Measurements from ENCODE around the gene DNMBP.

DNA sequence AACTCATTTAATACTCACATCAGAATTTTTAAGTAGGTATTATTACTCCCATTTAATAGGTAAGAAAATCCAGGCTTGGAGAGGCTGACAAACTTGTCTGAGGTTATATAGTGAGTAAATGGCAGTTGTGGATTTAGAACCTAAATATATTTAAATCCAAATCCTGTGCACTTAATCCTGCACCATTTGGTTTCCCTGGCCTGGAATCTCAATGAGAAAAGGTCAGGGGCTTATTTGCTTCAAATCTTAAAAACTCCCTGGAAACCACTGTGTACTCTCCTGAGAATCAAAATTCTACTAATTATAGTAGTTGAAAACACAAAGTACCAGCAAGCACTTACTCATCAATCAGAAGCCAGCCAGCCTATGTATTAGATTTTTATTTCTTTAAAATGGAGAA, 97.7 kb downstream of the DNMBP start:
- TF ChIP-seq, protein P1, sequence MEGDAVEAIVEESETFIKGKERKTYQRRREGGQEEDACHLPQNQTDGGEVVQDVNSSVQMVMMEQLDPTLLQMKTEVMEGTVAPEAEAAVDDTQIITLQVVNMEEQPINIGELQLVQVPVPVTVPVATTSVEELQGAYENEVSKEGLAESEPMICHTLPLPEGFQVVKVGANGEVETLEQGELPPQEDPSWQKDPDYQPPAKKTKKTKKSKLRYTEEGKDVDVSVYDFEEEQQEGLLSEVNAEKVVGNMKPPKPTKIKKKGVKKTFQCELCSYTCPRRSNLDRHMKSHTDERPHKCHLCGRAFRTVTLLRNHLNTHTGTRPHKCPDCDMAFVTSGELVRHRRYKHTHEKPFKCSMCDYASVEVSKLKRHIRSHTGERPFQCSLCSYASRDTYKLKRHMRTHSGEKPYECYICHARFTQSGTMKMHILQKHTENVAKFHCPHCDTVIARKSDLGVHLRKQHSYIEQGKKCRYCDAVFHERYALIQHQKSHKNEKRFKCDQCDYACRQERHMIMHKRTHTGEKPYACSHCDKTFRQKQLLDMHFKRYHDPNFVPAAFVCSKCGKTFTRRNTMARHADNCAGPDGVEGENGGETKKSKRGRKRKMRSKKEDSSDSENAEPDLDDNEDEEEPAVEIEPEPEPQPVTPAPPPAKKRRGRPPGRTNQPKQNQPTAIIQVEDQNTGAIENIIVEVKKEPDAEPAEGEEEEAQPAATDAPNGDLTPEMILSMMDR (IDR thresholded peaks at IDR 0.05), result no peak
- TF ChIP-seq REST (IDR thresholded peaks at IDR 0.05; ENCODE audit: insufficient read depth in 1 of 2, low read depth in 2 of 2, low read length in 1 of 2) (no peak), SIN3A (IDR thresholded peaks at IDR 0.05; ENCODE audit: borderline replicate concordance, insufficient read depth, low read depth, low read length) (no peak)

Measured in Panc1 (cell line).